ENCODE results near the gene NPAS1. TPM values are rescaled to one million over a fixed set of nuclear protein-coding genes. Genes with fewer than 3 reads are reported as not detected.

The NPAS1 gene
- total and polyA plus RNA-seq, 2 of the 13 experiments (the other 11 are each of a cell fraction or from before 2014, with no cell fraction given): 0.35 to 2.9 TPM

GRCh38 chr19:47058621-47059022 is 39.0 kb downstream of the NPAS1 start (continued):
- TF ChIP-seq ZNF687 (CRISPR knock-in tag; IDR thresholded peaks at IDR 0.05) (peak; percentile 57), CREB1 (IDR thresholded peaks at IDR 0.05) (no peak), CREB1 (CRISPR knock-in tag; IDR thresholded peaks at IDR 0.05) (peak; percentile 33; the same call in 1 of the 2 replicates), TEAD3 (CRISPR knock-in tag; optimal IDR thresholded peaks at IDR 0.05; ENCODE audit: borderline replicate concordance) (peak; percentile 91), SALL1 (CRISPR knock-in tag; IDR thresholded peaks at IDR 0.05) (peak; percentile 57), PPARG (CRISPR knock-in tag; conservative IDR thresholded peaks at IDR 0.05) (peak; percentile 76), GATAD2A (CRISPR knock-in tag; IDR thresholded peaks at IDR 0.05) (0 out of 2 replicates have a peak, but pooled peaks have one; percentile 34), SNRNP70 (IDR thresholded peaks at IDR 0.05; ENCODE audit: low read depth, low read length) (no peak), TBX2 (CRISPR knock-in tag; IDR thresholded peaks at IDR 0.05; ENCODE audit: borderline replicate concordance) (no peak), RFXAP (CRISPR knock-in tag; IDR thresholded peaks at IDR 0.05; ENCODE audit: borderline replicate concordance) (peak; percentile 98), CEBPG (CRISPR knock-in tag; IDR thresholded peaks at IDR 0.05) (peak; percentile 6; the same call in 1 of the 2 replicates), CBX2 (IDR thresholded peaks at IDR 0.05; ENCODE audit: low read depth, low read length) (no peak), CBX2 (CRISPR knock-in tag; IDR thresholded peaks at IDR 0.05; ENCODE audit: low read depth) (no peak), ZBTB7B (CRISPR knock-in tag; IDR thresholded peaks at IDR 0.05) (peak; percentile 54; the same call in 1 of the 2 replicates), RXRB (CRISPR knock-in tag; IDR thresholded peaks at IDR 0.05; ENCODE audit: borderline replicate concordance) (peak; percentile 65), ZFP36L2 (CRISPR knock-in tag; IDR thresholded peaks at IDR 0.05) (no peak), ZNF670 (CRISPR knock-in tag; IDR thresholded peaks at IDR 0.05; ENCODE audit: borderline replicate concordance) (peak; percentile 18; the same call in 1 of the 2 replicates), DPF2 (CRISPR knock-in tag; IDR thresholded peaks at IDR 0.05; ENCODE audit: borderline replicate concordance, low read depth) (peak; percentile 28; the same call in 1 of the 2 replicates), ATRX (CRISPR knock-in tag; IDR thresholded peaks at IDR 0.05; ENCODE audit: borderline replicate concordance) (no peak), TCF7 (IDR thresholded peaks at IDR 0.05; ENCODE audit: low read depth) (peak; percentile 52)
- TF ChIP-seq, protein P1, sequence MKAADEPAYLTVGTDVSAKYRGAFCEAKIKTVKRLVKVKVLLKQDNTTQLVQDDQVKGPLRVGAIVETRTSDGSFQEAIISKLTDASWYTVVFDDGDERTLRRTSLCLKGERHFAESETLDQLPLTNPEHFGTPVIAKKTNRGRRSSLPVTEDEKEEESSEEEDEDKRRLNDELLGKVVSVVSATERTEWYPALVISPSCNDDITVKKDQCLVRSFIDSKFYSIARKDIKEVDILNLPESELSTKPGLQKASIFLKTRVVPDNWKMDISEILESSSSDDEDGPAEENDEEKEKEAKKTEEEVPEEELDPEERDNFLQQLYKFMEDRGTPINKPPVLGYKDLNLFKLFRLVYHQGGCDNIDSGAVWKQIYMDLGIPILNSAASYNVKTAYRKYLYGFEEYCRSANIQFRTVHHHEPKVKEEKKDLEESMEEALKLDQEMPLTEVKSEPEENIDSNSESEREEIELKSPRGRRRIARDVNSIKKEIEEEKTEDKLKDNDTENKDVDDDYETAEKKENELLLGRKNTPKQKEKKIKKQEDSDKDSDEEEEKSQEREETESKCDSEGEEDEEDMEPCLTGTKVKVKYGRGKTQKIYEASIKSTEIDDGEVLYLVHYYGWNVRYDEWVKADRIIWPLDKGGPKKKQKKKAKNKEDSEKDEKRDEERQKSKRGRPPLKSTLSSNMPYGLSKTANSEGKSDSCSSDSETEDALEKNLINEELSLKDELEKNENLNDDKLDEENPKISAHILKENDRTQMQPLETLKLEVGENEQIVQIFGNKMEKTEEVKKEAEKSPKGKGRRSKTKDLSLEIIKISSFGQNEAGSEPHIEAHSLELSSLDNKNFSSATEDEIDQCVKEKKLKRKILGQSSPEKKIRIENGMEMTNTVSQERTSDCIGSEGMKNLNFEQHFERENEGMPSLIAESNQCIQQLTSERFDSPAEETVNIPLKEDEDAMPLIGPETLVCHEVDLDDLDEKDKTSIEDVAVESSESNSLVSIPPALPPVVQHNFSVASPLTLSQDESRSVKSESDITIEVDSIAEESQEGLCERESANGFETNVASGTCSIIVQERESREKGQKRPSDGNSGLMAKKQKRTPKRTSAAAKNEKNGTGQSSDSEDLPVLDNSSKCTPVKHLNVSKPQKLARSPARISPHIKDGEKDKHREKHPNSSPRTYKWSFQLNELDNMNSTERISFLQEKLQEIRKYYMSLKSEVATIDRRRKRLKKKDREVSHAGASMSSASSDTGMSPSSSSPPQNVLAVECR (CRISPR knock-in tag; IDR thresholded peaks at IDR 0.05; ENCODE audit: borderline replicate concordance): peak; percentile 42; the same call in 1 of the 2 replicates
- TF ChIP-seq, protein P2, sequence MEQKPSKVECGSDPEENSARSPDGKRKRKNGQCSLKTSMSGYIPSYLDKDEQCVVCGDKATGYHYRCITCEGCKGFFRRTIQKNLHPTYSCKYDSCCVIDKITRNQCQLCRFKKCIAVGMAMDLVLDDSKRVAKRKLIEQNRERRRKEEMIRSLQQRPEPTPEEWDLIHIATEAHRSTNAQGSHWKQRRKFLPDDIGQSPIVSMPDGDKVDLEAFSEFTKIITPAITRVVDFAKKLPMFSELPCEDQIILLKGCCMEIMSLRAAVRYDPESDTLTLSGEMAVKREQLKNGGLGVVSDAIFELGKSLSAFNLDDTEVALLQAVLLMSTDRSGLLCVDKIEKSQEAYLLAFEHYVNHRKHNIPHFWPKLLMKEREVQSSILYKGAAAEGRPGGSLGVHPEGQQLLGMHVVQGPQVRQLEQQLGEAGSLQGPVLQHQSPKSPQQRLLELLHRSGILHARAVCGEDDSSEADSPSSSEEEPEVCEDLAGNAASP (CRISPR knock-in tag; IDR thresholded peaks at IDR 0.05; ENCODE audit: borderline replicate concordance): peak; percentile 81; the same call in 1 of the 2 replicates
